IPS-18c (cell line): ENCODE results near the gene SPTBN1.

ENCODE experiments used
- H3K4me3 ChIP-seq: 2 replicates; pipeline ENCODE4 v1.7.0; 2013; ENCODE audit warnings: low read depth, mild to moderate bottlenecking, low read length, moderate library complexity; ENCODE audit not compliant: insufficient read depth
- H3K9me3 ChIP-seq: one replicate; pipeline ENCODE4 v1.6.1; 2013; ENCODE audit warnings: mild to moderate bottlenecking, low read length, moderate library complexity; ENCODE audit not compliant: control insufficient read depth, insufficient read depth

SPTBN1 gene

DNA sequence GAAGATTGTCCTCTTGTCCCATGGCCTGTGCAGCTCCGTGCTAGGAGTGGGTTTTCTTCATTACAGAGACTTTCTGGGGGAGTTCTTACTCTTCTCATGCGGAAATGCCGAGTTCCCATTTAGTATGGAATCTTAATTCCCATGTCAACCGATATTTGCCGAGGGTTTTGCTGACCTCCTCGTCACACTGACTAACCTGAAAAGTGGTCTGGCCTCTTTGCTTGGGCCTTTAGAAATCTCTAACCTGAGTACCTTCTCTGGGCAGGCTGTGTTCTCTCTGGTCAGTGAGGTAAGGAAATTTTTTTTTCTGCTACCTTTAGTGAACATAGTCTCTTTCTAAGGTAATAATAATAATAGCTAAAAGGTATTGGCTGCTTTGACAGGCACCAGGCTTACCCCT lies 256.4 kb downstream of the SPTBN1 start:
- H3K9me3 ChIP-seq: no peaks in the 10 kb centered on the region
- H3K4me3 ChIP-seq: no peak overlapping the region

DNA sequence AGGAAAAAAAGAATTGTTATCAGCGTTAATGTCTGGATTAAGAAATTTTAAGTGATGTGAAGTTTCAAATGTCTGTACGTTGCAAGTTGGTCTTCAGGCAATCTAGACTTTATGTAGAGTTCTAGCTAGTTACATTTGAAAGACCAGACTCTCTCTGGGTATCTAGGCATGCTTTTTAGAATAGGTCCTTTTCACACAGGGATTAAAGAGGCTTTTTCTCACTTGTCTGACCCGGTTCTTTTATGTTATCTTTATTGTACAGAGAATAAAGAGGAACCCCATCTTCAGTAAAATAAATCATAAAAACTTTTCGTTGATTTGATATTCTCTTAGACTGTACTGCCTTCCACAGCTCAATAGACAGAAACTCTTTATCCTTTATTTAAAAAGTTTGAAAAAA lies 258.9 kb downstream of the SPTBN1 start:
- no peaks in the 10 kb centered on the region for H3K9me3 ChIP-seq

DNA sequence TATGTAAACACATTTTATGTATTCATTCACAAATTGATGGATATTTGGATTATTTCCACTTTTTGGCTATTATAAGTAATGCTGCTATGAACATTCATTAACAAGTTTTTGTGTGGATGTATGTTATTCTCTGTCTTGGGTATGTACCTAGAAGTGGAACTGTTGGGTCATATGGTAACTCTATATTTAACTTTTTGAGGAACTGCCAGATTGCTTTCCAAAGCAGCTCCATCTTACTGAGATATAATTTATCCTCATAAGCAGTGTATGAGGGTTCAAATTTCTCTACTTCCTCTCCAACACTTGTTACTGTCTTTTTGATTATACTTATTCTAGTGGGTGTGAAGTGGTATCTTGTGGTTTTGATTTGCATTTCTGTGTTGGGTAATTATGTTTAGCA lies 260.2 kb downstream of the SPTBN1 start:
- no peaks in the 10 kb centered on the region for H3K9me3 ChIP-seq
- no peak overlapping the region for H3K4me3 ChIP-seq

More for the DNA sequence above, 258.9 kb downstream of the SPTBN1 start:
- H3K4me3 ChIP-seq: no peak overlapping the region

DNA sequence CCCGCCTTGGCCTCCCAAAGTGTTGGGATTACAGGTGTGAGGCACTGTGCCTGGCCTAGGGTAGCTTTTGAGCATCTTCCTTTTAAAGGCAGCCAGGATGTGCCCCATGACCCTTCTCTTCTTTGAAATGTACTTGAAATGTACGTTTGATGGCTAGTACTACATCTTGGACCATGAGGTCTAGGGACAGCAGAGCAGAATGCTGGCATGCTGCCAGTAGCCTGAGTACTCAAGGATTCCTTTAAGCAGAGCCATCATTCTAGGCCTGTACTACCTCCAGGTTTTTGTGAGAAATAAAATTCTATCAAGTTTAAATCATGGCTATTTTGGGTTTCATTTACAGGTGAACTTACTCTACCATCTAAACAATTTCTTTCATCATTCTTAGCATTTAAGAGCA lies 264.4 kb downstream of the SPTBN1 start:
- Histone ChIP-seq H3K4me3 (no peak overlapping the region), H3K9me3 (no peaks in the 10 kb centered on the region)
